ENCODE data around the gene ID3.
A peak's percentile ranks its signal among the peaks of the same experiment; 100 is the strongest.

ID3 gene

DNA sequence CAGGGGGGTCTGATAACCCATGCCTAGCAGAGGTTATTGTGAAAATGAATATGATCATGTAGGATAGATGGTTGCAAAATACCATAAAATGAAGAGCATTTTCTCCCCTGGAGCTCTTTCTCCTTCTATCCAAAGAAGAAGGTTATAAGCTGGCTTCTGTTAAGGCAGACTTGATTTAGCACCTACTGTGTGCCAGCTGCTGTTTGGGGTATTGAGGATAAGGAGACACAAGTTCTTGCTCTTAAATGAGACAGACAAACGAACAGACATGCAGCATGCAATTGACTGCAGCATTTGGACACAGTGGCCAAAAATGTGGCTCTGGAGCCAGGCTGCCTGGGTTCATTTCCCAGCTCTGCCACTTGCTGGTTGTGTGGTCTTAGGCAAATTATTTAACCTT is 39.8 kb upstream of the ID3 start:
- Histone ChIP-seq H3K4me1 (ENCODE audit: insufficient read depth, low read length, severe bottlenecking) (peaks cover 88% of the 10 kb centered on the region), H3F3A (ENCODE audit: insufficient read depth, low read length) (peaks cover 14% of the 10 kb centered on the region), H3K4me3 (ENCODE audit: low read depth, low read length, poor library complexity, severe bottlenecking) (no peak overlapping the region), H3K9me3 (ENCODE audit: low read length) (no peaks in the 10 kb centered on the region), H3K79me2 (ENCODE audit: insufficient read depth, low read length) (no peaks in the 10 kb centered on the region), H4K20me1 (ENCODE audit: insufficient read depth, low read length) (no peaks in the 10 kb centered on the region), H3K36me3 (ENCODE audit: insufficient read depth, low read length) (no peaks in the 10 kb centered on the region), H3K9me2 (ENCODE audit: low read depth, low read length) (no peaks in the 10 kb centered on the region), H2AFZ (ENCODE audit: low read length) (no peak overlapping the region), H3K27ac (ENCODE audit: low read depth, low read length, poor library complexity, severe bottlenecking) (peak overlapping the region; percentile 96), H3K27me3 (ENCODE audit: insufficient read depth, low read length) (no peaks in the 10 kb centered on the region), H3K4me2 (ENCODE audit: low read length) (no peak overlapping the region; the same call in 1 of the 2 replicates), H3K9ac (ENCODE audit: low read length) (peak overlapping the region; percentile 27; the same call in 1 of the 2 replicates)
- TF ChIP-seq, protein P1, sequence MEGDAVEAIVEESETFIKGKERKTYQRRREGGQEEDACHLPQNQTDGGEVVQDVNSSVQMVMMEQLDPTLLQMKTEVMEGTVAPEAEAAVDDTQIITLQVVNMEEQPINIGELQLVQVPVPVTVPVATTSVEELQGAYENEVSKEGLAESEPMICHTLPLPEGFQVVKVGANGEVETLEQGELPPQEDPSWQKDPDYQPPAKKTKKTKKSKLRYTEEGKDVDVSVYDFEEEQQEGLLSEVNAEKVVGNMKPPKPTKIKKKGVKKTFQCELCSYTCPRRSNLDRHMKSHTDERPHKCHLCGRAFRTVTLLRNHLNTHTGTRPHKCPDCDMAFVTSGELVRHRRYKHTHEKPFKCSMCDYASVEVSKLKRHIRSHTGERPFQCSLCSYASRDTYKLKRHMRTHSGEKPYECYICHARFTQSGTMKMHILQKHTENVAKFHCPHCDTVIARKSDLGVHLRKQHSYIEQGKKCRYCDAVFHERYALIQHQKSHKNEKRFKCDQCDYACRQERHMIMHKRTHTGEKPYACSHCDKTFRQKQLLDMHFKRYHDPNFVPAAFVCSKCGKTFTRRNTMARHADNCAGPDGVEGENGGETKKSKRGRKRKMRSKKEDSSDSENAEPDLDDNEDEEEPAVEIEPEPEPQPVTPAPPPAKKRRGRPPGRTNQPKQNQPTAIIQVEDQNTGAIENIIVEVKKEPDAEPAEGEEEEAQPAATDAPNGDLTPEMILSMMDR (IDR thresholded peaks at IDR 0.05; ENCODE audit: low read length) = no peak
- no peak for TF ChIP-seq EZH2 (IDR thresholded peaks at IDR 0.05; ENCODE audit: borderline replicate concordance, low read length)

- H3K9ac ChIP-seq (ENCODE audit: low read length) = peak overlapping the region; percentile 27; the same call in 1 of the 2 replicates
These were observed 39.1 kb upstream of the ID3 start for GRCh38 chr1:23598424-23598823.

DNA sequence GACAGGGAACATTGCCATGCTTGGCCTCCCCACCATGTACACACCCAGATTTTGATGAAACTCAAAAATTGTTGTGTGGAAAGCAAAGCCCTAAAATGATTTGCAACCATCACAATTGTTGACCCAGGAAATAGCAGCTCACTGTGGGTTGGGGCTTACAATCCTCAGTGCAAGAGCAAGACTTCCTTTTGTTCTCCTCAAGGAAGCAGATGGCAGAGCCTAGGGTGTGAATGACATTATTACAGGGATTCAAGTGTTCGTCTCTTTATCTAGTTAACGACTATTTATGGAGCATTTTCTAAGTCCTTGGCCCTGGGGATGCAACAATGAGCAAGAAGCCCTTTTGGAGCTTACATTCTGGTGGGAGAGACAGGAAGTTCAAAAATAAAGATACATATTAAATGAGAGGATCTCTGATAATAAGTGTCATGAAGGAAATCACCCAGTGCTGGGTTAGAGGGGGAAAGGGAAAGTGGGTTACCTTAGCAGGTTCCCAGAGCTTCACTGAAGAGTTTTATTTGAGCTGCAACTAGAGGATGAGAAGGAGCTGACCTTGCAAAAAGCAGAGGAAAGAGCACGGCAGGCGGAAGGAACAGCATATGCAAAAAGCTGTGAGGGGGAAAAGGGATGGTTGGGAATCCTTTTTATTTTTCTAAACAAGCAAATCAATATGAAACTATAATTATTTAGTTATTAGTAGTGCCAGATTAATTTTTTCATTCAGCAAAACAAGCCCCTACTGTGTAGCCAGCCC is 38.5 kb upstream of the ID3 start:
- H2AFZ ChIP-seq (ENCODE audit: low read length) = no peak overlapping the region
- peaks cover 26% of the 10 kb centered on the region for H3F3A ChIP-seq (ENCODE audit: insufficient read depth, low read length)
- H3K9me3 ChIP-seq (ENCODE audit: low read length) = no peaks in the 10 kb centered on the region

More at GRCh38 chr1:23598424-23598823, 39.1 kb upstream of the ID3 start:
- peak overlapping the region; percentile 96 for H3K27ac ChIP-seq (ENCODE audit: low read depth, low read length, poor library complexity, severe bottlenecking)
- no peaks in the 10 kb centered on the region for H4K20me1 ChIP-seq (ENCODE audit: insufficient read depth, low read length)
- TF ChIP-seq EZH2 (IDR thresholded peaks at IDR 0.05; ENCODE audit: borderline replicate concordance, low read length) = no peak
- TF ChIP-seq, protein P1 (IDR thresholded peaks at IDR 0.05; ENCODE audit: low read length) = no peak
- no peaks in the 10 kb centered on the region for H3K27me3 ChIP-seq (ENCODE audit: insufficient read depth, low read length)
- no peaks in the 10 kb centered on the region for H3K9me2 ChIP-seq (ENCODE audit: low read depth, low read length)
- peaks cover 95% of the 10 kb centered on the region for H3K4me1 ChIP-seq (ENCODE audit: insufficient read depth, low read length, severe bottlenecking)
- peak overlapping the region; percentile 2; the same call in 1 of the 2 replicates for H3K4me2 ChIP-seq (ENCODE audit: low read length)
- no peaks in the 10 kb centered on the region for H3K79me2 ChIP-seq (ENCODE audit: insufficient read depth, low read length)
- H3K9me3 ChIP-seq (ENCODE audit: low read length) = no peaks in the 10 kb centered on the region
- H3F3A ChIP-seq (ENCODE audit: insufficient read depth, low read length) = peaks cover 20% of the 10 kb centered on the region
- H2AFZ ChIP-seq (ENCODE audit: low read length) = no peak overlapping the region
- no peak overlapping the region for H3K4me3 ChIP-seq (ENCODE audit: low read depth, low read length, poor library complexity, severe bottlenecking)
- H3K36me3 ChIP-seq (ENCODE audit: insufficient read depth, low read length) = no peaks in the 10 kb centered on the region

More for the DNA sequence above, 38.5 kb upstream of the ID3 start:
- Histone ChIP-seq H3K4me2 (ENCODE audit: low read length) (peak overlapping the region; percentile 2; the same call in 1 of the 2 replicates), H3K27me3 (ENCODE audit: insufficient read depth, low read length) (no peaks in the 10 kb centered on the region), H3K4me1 (ENCODE audit: insufficient read depth, low read length, severe bottlenecking) (peaks cover 96% of the 10 kb centered on the region), H3K79me2 (ENCODE audit: insufficient read depth, low read length) (no peaks in the 10 kb centered on the region), H3K9ac (ENCODE audit: low read length) (peak overlapping the region; percentile 27; the same call in 1 of the 2 replicates), H3K9me2 (ENCODE audit: low read depth, low read length) (no peaks in the 10 kb centered on the region), H4K20me1 (ENCODE audit: insufficient read depth, low read length) (no peaks in the 10 kb centered on the region), H3K36me3 (ENCODE audit: insufficient read depth, low read length) (no peaks in the 10 kb centered on the region), H3K27ac (ENCODE audit: low read depth, low read length, poor library complexity, severe bottlenecking) (peak overlapping the region; percentile 96), H3K4me3 (ENCODE audit: low read depth, low read length, poor library complexity, severe bottlenecking) (no peak overlapping the region)
- TF ChIP-seq, protein P1 (IDR thresholded peaks at IDR 0.05; ENCODE audit: low read length) = no peak
- TF ChIP-seq EZH2 (IDR thresholded peaks at IDR 0.05; ENCODE audit: borderline replicate concordance, low read length) = no peak
